Measurements from ENCODE around the gene HIBADH. TPM values are rescaled to one million over a fixed set of nuclear protein-coding genes. Genes with fewer than 3 reads are reported as not detected.

The HIBADH gene
- total and polyA plus RNA-seq, 10 of the 15 experiments (the other 5 are each of a cell fraction or from before 2014, with no cell fraction given): 8.7 to 36.1 (median 18.6) TPM

DNA sequence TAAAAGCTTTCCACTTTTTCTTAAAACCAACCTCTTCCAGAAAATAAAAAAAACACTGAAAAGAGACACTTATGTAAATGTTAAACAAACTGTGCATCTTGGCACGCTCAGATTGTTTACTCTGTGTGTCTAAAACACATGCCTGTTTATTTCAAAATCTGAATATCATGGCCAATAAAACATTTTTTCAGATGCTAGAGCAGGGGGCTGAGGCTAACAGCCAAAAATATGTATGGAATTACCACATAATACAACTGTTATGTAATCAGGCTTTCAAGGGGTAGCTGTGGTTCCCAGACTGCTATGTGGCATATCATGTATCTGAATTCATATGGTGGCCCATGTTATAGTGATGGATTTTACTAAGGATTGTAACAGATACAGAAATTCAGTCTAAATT, 130.4 kb downstream of the HIBADH start:
- TF ChIP-seq IKZF1 (conservative IDR thresholded peaks at IDR 0.05): no peak
- no peak for TF ChIP-seq EP300 (IDR thresholded peaks at IDR 0.05; ENCODE audit: borderline replicate concordance in 1 of 2, control insufficient read depth in 1 of 2, low read depth in 2 of 2, low read length in 2 of 2)
- BruUV-seq (replicated peaks): no TSS peak
- Histone ChIP-seq H3K4me3 (no peak overlapping the region), H3K27ac (ENCODE audit: control insufficient read depth, insufficient read depth) (no peak overlapping the region), H4K20me1 (ENCODE audit: control insufficient read depth, insufficient read depth) (no peaks in the 10 kb centered on the region), H3K4me2 (ENCODE audit: control insufficient read depth, insufficient read depth) (no peak overlapping the region), H3K79me2 (ENCODE audit: control insufficient read depth, insufficient read depth, low read length) (no peaks in the 10 kb centered on the region), H3K9ac (ENCODE audit: control insufficient read depth, insufficient read depth, low read length) (no peak overlapping the region), H2AFZ (ENCODE audit: control insufficient read depth, low read depth, low read length) (no peak overlapping the region), H3K4me1 (ENCODE audit: control insufficient read depth, insufficient read depth, low read length) (no peaks in the 10 kb centered on the region), H3K9me3 (replicated peaks; ENCODE audit: control insufficient read depth, insufficient read depth, low read length) (no peaks in the 10 kb centered on the region), H3K36me3 (ENCODE audit: control insufficient read depth in 2 of 2, insufficient read depth in 2 of 2, low read length in 1 of 2) (no peaks in the 10 kb centered on the region), H3K27me3 (replicated peaks in 1 of 2; ENCODE audit: control insufficient read depth in 2 of 2, insufficient read depth in 2 of 2, low read length in 1 of 2) (no peaks in the 10 kb centered on the region)
- in situ Hi-C loops (cut with MboI) (no loop called here), intact Hi-C loops (cut with micrococcal nuclease; ENCODE audit: unreplicated experiment) (no loop called here)
- DNase-seq (ENCODE audit: low read depth, low spot score) (no peak), ATAC-seq (no peak), FAIRE-seq (no peak)
- ChIA-PET RAD21 (ENCODE audit: unreplicated experiment) (no interaction called here), CTCF (no interaction called here), POLR2A (no interaction called here), SMC1A (ENCODE audit: uncharacterized antibody, unreplicated experiment) (interaction anchor here (1.6 kb wide), 1 partner anchor 13 kb away, joined by 3 read pairs; no protein-coding TSS in a partner anchor)
- 43% methylated on average over 1 of the region's 1 CpG for WGBS (ENCODE audit: insufficient coverage, insufficient replicate concordance, low lambda C conversion rate, missing lambda C conversion rate)

DNA sequence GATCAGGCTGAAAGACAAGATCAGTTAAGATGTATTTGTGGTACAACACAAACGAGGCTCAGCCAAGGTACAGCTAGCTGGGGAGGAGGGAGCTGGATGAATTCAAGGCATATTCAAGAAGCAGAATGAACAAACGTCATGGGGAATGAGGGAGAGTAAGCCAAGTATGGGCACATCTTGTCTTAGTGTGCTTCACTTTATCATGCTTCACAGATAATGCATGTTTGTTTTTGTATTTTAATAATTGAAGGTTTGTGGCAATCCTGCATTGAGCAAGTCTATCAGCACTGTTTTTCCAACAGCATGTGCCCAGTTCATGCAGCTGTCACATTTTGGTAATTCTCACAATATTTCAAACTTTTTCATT, 135.4 kb downstream of the HIBADH start:
- ChIA-PET RAD21 (ENCODE audit: unreplicated experiment) (no interaction called here), SMC1A (ENCODE audit: uncharacterized antibody, unreplicated experiment) (no interaction called here), CTCF (no interaction called here), POLR2A (no interaction called here)
- H3K27me3 ChIP-seq (replicated peaks in 1 of 2; ENCODE audit: control insufficient read depth in 2 of 2, insufficient read depth in 2 of 2, low read length in 1 of 2): no peaks in the 10 kb centered on the region
- in situ Hi-C loops (cut with MboI) (no loop called here), intact Hi-C loops (cut with micrococcal nuclease; ENCODE audit: unreplicated experiment) (no loop called here)
- no peaks in the 10 kb centered on the region for H3K79me2 ChIP-seq (ENCODE audit: control insufficient read depth, insufficient read depth, low read length)
- no peaks in the 10 kb centered on the region for H3K9me3 ChIP-seq (replicated peaks; ENCODE audit: control insufficient read depth, insufficient read depth, low read length)
- DNase-seq (ENCODE audit: low read depth, low spot score): no peak
- H4K20me1 ChIP-seq (ENCODE audit: control insufficient read depth, insufficient read depth): no peaks in the 10 kb centered on the region
- FAIRE-seq: peak; percentile 38
- H3K27ac ChIP-seq (ENCODE audit: control insufficient read depth, insufficient read depth): no peak overlapping the region
- H3K4me3 ChIP-seq: no peak overlapping the region
- no peaks in the 10 kb centered on the region for H3K4me1 ChIP-seq (ENCODE audit: control insufficient read depth, insufficient read depth, low read length)
- no peaks in the 10 kb centered on the region for H3K36me3 ChIP-seq (ENCODE audit: control insufficient read depth in 2 of 2, insufficient read depth in 2 of 2, low read length in 1 of 2)
- no peak overlapping the region for H3K4me2 ChIP-seq (ENCODE audit: control insufficient read depth, insufficient read depth)
- no peak overlapping the region for H3K9ac ChIP-seq (ENCODE audit: control insufficient read depth, insufficient read depth, low read length)
- no TSS peak for BruUV-seq (replicated peaks)
- no peak for ATAC-seq
- WGBS (ENCODE audit: insufficient coverage, insufficient replicate concordance, low lambda C conversion rate, missing lambda C conversion rate): 54% methylated on average over 2 of the region's 2 CpGs
- no peak overlapping the region for H2AFZ ChIP-seq (ENCODE audit: control insufficient read depth, low read depth, low read length)
- TF ChIP-seq EZH2 (IDR thresholded peaks at IDR 0.05; ENCODE audit: borderline replicate concordance, control insufficient read depth, low read depth, low read length): no peak
- TF ChIP-seq, protein P1, sequence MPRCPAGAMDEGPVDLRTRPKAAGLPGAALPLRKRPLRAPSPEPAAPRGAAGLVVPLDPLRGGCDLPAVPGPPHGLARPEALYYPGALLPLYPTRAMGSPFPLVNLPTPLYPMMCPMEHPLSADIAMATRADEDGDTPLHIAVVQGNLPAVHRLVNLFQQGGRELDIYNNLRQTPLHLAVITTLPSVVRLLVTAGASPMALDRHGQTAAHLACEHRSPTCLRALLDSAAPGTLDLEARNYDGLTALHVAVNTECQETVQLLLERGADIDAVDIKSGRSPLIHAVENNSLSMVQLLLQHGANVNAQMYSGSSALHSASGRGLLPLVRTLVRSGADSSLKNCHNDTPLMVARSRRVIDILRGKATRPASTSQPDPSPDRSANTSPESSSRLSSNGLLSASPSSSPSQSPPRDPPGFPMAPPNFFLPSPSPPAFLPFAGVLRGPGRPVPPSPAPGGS (IDR thresholded peaks at IDR 0.05; ENCODE audit: borderline replicate concordance, insufficient read depth, low read depth, low read length, poor library complexity, severe bottlenecking): no peak
- no peak for TF ChIP-seq CBX5 (IDR thresholded peaks at IDR 0.05; ENCODE audit: low read depth)
- no peak for TF ChIP-seq SRF (IDR thresholded peaks at IDR 0.05; ENCODE audit: low read depth in 2 of 2, low read length in 2 of 2)
- TF ChIP-seq NFYB (IDR thresholded peaks at IDR 0.05; ENCODE audit: insufficient read depth, low read depth, low read length): no peak
- TF ChIP-seq PAX8 (IDR thresholded peaks at IDR 0.05): no peak
- TF ChIP-seq, protein P2, sequence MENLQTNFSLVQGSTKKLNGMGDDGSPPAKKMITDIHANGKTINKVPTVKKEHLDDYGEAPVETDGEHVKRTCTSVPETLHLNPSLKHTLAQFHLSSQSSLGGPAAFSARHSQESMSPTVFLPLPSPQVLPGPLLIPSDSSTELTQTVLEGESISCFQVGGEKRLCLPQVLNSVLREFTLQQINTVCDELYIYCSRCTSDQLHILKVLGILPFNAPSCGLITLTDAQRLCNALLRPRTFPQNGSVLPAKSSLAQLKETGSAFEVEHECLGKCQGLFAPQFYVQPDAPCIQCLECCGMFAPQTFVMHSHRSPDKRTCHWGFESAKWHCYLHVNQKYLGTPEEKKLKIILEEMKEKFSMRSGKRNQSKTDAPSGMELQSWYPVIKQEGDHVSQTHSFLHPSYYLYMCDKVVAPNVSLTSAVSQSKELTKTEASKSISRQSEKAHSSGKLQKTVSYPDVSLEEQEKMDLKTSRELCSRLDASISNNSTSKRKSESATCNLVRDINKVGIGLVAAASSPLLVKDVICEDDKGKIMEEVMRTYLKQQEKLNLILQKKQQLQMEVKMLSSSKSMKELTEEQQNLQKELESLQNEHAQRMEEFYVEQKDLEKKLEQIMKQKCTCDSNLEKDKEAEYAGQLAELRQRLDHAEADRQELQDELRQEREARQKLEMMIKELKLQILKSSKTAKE (IDR thresholded peaks at IDR 0.05; ENCODE audit: low read depth, poor library complexity, severe bottlenecking): no peak
- no peak for TF ChIP-seq ZSCAN29 (IDR thresholded peaks at IDR 0.05)
- TF ChIP-seq FOS (IDR thresholded peaks at IDR 0.05; ENCODE audit: borderline replicate concordance, extremely low read depth, insufficient read length): no peak
- TF ChIP-seq, protein P3, sequence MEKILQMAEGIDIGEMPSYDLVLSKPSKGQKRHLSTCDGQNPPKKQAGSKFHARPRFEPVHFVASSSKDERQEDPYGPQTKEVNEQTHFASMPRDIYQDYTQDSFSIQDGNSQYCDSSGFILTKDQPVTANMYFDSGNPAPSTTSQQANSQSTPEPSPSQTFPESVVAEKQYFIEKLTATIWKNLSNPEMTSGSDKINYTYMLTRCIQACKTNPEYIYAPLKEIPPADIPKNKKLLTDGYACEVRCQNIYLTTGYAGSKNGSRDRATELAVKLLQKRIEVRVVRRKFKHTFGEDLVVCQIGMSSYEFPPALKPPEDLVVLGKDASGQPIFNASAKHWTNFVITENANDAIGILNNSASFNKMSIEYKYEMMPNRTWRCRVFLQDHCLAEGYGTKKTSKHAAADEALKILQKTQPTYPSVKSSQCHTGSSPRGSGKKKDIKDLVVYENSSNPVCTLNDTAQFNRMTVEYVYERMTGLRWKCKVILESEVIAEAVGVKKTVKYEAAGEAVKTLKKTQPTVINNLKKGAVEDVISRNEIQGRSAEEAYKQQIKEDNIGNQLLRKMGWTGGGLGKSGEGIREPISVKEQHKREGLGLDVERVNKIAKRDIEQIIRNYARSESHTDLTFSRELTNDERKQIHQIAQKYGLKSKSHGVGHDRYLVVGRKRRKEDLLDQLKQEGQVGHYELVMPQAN (conservative IDR thresholded peaks at IDR 0.05): no peak
